Tibial nerve (tissue), 4 donors: ENCODE results near the gene STX18.

Source experiments
- EP300 ChIP-seq, 2 donors: sonication (generic); formaldehyde crosslinking; IDR thresholded peaks; one replicate each; pipeline ENCODE4 v1.6.1; 2017; ENCODE audit warnings: antibody characterized with exemption in 2 of 2, mild to moderate bottlenecking in 1 of 2
- POLR2A ChIP-seq, 2 donors: fragments of 450-650 bp; IDR thresholded peaks; one replicate each; pipeline ENCODE4 v1.6.1; 2017; ENCODE audit warnings: antibody characterized with exemption in 2 of 2, mild to moderate bottlenecking in 2 of 2, moderate library complexity in 2 of 2
- TF ChIP-seq, protein P1 (sequence below), 5 experiments: fragments of 200-600 bp in 3 of 5; fragments of 450-650 bp in 2 of 5; sonication (generic) in 3 of 5; IDR thresholded peaks; one replicate each; pipeline ENCODE4 v1.5.1; 2016 to 2019; ENCODE audit warnings: antibody characterized with exemption in 5 of 5, mild to moderate bottlenecking in 3 of 5, moderate library complexity in 2 of 5

DNA sequence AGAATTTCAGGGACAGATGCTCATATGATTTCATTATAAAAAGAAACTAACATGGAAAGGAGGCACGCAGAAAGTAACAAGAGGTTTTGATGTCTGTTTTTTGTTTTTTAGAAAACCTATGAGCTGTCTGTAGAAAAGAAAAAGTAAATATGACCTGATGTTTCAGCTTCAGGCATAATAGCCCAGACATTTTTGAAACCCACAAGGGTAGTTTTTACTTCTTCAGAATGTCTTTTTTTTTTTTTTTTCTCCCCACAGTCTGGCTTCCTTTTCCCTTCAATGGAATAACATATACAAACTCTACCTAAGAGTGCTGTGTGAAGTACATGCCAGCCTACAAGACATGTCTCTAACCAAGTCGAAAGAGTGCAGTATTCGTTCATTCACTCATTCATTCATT, 18.3 kb upstream of the STX18 start:
- TF ChIP-seq, protein P1, sequence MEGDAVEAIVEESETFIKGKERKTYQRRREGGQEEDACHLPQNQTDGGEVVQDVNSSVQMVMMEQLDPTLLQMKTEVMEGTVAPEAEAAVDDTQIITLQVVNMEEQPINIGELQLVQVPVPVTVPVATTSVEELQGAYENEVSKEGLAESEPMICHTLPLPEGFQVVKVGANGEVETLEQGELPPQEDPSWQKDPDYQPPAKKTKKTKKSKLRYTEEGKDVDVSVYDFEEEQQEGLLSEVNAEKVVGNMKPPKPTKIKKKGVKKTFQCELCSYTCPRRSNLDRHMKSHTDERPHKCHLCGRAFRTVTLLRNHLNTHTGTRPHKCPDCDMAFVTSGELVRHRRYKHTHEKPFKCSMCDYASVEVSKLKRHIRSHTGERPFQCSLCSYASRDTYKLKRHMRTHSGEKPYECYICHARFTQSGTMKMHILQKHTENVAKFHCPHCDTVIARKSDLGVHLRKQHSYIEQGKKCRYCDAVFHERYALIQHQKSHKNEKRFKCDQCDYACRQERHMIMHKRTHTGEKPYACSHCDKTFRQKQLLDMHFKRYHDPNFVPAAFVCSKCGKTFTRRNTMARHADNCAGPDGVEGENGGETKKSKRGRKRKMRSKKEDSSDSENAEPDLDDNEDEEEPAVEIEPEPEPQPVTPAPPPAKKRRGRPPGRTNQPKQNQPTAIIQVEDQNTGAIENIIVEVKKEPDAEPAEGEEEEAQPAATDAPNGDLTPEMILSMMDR (IDR thresholded peaks at IDR 0.05) = no peak
- no peak for TF ChIP-seq POLR2A (IDR thresholded peaks at IDR 0.05)
- no peak for TF ChIP-seq EP300 (IDR thresholded peaks at IDR 0.05)
